Measurements from ENCODE around the gene PBX4.
"Not testable (repeated sequence)": the region's sequence is repeated elsewhere in the genome, so short reads cannot be mapped to it uniquely, and the experiment has no call there.

The PBX4 gene, protein sequence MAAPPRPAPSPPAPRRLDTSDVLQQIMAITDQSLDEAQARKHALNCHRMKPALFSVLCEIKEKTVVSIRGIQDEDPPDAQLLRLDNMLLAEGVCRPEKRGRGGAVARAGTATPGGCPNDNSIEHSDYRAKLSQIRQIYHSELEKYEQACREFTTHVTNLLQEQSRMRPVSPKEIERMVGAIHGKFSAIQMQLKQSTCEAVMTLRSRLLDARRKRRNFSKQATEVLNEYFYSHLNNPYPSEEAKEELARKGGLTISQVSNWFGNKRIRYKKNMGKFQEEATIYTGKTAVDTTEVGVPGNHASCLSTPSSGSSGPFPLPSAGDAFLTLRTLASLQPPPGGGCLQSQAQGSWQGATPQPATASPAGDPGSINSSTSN

DNA sequence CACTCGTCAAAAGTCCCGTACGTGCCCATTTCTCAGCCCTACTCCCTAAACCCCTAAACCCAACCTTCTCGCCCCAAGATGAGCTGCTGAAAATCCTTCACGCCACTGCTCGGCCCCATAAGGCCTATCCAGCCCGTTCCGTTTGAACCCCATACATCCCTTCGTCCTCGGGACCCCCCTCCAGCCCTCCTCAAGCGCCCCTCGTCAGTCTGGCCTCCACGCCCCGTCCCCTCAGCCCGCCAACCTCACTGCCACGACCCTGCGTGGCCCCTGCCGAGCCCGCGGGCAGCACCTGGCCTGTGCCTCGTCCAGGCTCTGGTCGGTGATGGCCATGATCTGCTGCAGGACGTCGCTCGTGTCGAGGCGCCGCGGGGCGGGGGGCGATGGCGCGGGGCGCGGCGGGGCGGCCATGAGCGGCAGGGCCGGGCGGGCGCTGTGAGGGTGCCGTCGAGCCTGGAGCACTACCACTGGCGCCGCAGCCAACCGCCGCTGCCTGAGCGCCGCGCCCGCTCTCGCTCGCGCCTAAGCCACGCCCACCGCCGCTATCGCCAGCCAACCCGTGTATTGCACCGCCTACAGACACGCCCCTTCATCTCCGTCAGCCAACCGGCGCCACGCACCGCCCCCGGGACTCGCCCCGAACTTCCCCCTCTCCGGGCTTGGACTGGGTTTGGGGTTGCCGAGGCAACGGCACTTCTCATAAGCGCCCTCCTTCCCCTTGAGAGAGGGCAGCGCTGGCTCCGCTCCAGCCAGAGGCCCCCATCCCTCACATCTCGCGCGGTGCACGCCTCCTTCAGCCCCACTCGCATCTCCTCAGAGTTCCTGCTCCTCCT, at the start of gene PBX4:
Gene PBX4 (minus strand): TSS at position 469 of the 833 bp plus-strand sequence. CDS start 58 bp downstream, at position 411.
- Histone ChIP-seq H3K4me3 (ENCODE audit: low read length) (peak within 1 kb of the TSS; percentile 61), H3K36me3 (ENCODE audit: insufficient read depth, low read depth, low read length) (peaks cover 9% of the 10 kb centered on the region; the same call in 1 of the 2 replicates), H3K9ac (ENCODE audit: low read depth, low read length) (peak within 1 kb of the TSS; percentile 51; the same call in 1 of the 2 replicates), H3K27me3 (ENCODE audit: insufficient read depth, low read length) (peaks cover 24% of the 10 kb centered on the region), H3K9me3 (ENCODE audit: insufficient read depth, low read depth, low read length) (no peaks in the 10 kb centered on the region), H3K27ac (ENCODE audit: low read length) (no peak within 1 kb of the TSS), H3K4me1 (ENCODE audit: insufficient read depth, low read length) (no peaks in the 10 kb centered on the region)

DNA sequence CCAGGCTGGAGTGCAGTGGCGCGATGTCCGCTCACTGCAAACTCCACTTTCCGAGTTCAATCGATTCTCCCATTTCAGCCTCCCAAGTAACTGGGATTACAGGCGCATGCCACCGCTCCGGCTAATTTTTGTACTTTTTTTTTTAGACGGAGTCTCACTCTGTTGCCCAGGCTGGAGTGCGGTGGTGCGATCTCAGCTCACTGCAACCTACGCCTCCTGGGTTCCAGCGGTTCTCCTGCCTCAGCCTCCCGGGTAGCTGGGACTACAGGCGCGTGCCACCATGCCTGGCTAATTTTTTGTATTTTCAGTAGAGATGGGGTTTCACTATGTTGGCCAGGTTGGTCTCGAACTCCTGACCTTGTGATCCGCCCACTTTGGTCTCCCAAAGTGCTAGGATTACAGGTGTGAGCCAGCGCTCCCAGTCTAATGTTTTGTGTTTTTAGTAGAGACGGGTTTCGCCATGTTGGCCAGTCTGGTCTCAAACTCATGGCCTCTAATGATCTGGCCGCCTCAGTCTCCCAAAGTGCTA, 47.0 kb upstream of the PBX4 start:
- H3K4me3 ChIP-seq (ENCODE audit: low read length); H3K9ac ChIP-seq (ENCODE audit: low read depth, low read length); H3K27me3 ChIP-seq (ENCODE audit: insufficient read depth, low read length); H3K36me3 ChIP-seq (ENCODE audit: insufficient read depth, low read depth, low read length); H3K27ac ChIP-seq (ENCODE audit: low read length); H3K9me3 ChIP-seq (ENCODE audit: insufficient read depth, low read depth, low read length): not testable (repeated sequence)
- H3K4me1 ChIP-seq (ENCODE audit: insufficient read depth, low read length) = peaks cover 16% of the 10 kb centered on the region; the same call in 1 of the 2 replicates

DNA sequence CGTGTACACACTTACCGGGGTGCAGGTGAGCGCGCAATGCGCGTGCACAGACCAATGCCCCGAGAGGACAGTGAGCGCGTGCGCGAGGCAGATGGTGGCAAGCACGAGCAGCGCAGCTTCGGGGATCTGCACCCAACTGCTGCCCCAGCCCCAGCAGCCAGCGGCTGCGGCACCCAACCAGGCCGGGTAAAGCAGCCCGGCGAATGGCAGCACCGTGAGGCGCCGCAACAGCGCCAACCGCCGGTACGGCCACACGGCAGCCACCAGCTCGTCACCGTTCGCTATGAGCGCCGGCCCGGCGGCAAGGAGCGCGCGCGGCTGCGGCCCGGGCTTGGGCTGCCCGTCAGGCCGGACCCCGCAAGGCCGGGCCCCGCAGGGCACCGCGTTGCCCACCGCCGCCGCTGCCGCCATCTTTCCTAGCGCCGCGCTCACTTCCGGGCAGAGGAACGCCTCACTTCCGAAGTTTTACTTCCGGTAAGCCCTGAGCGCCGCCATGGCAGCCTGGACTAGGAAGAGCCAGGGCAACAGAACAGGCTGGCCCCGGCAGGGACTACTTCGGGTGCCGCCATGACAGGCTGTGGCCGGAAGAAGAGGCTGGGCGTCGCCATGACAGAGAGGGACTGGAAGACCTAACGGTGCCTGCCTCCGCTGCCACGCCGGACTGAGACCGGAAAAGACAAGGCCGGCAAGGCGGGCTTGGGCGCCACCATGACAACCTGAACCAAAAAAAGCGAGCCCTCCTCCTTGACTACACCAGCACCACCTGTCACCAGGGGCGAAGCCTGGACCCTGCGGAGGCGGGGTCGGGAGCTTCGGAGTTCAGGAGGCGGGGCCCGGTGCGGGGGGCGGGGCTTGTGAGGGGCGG, 45.0 kb upstream of the PBX4 start, which contains the start of gene ATP13A1:
Gene ATP13A1 (minus strand): TSS at position 421 of the 865 bp plus-strand sequence. CDS start 10 bp downstream, at position 411.
- Histone ChIP-seq H3K9ac (ENCODE audit: low read depth, low read length) (peak within 1 kb of the TSS; percentile 92), H3K27ac (ENCODE audit: low read length) (peak within 1 kb of the TSS; percentile 79), H3K27me3 (ENCODE audit: insufficient read depth, low read length) (no peaks in the 10 kb centered on the region), H3K4me1 (ENCODE audit: insufficient read depth, low read length) (peaks cover 14% of the 10 kb centered on the region; the same call in 1 of the 2 replicates), H3K9me3 (ENCODE audit: insufficient read depth, low read depth, low read length) (no peaks in the 10 kb centered on the region), H3K36me3 (ENCODE audit: insufficient read depth, low read depth, low read length) (peaks cover 19% of the 10 kb centered on the region), H3K4me3 (ENCODE audit: low read length) (peak within 1 kb of the TSS; percentile 79)

DNA sequence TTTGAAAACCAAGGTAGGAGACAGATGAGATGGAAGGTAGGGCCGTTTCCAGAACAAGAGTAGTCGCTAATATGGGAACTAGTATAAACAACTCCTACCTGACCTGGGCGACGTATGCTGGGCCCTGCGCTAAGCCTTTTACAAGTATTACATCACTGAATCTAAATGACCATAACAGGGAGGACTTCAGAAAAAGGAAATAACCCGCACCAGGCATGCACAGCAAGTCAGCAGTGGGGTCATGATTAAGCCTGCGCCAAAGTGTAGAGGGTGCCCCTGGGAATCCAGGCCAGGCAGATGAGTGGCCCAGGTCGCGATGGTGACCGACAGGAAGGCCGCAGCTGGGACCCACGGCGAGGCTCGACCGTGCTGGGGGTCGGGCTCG, 44.4 kb upstream of the PBX4 start:
- Histone ChIP-seq H3K36me3 (ENCODE audit: insufficient read depth, low read depth, low read length) (peaks cover 25% of the 10 kb centered on the region), H3K9ac (ENCODE audit: low read depth, low read length) (peak overlapping the region; percentile 92), H3K9me3 (ENCODE audit: insufficient read depth, low read depth, low read length) (no peaks in the 10 kb centered on the region), H3K27me3 (ENCODE audit: insufficient read depth, low read length) (no peaks in the 10 kb centered on the region), H3K4me1 (ENCODE audit: insufficient read depth, low read length) (peaks cover 9% of the 10 kb centered on the region; the same call in 1 of the 2 replicates), H3K27ac (ENCODE audit: low read length) (peak overlapping the region; percentile 79), H3K4me3 (ENCODE audit: low read length) (peak overlapping the region; percentile 79)

DNA sequence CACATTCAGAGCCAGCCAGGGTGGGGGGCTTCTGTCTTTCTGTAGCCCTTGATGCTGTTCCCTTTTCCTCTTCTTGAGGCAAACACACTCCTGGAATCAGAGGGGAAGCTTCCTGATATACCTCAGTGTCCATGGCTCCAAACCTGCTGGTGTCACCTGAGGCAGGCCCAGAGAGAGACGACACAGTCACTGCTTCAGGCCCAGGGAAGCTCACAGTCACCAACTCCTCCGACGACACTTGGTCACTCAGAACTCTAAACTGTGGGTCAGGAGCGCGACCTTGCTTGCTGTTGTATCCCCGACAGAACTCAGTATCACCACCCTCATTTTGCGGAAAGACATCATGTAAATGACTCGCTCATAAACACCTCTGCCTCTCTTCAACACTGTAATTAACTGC, 43.9 kb upstream of the PBX4 start:
- H3K4me1 ChIP-seq (ENCODE audit: insufficient read depth, low read length) = peaks cover 8% of the 10 kb centered on the region; the same call in 1 of the 2 replicates
- H3K27ac ChIP-seq (ENCODE audit: low read length) = no peak overlapping the region
- no peaks in the 10 kb centered on the region for H3K27me3 ChIP-seq (ENCODE audit: insufficient read depth, low read length)
- peaks cover 30% of the 10 kb centered on the region for H3K36me3 ChIP-seq (ENCODE audit: insufficient read depth, low read depth, low read length)
- H3K9ac ChIP-seq (ENCODE audit: low read depth, low read length) = peak overlapping the region; percentile 92
- H3K4me3 ChIP-seq (ENCODE audit: low read length) = peak overlapping the region; percentile 79
- no peaks in the 10 kb centered on the region for H3K9me3 ChIP-seq (ENCODE audit: insufficient read depth, low read depth, low read length)

DNA sequence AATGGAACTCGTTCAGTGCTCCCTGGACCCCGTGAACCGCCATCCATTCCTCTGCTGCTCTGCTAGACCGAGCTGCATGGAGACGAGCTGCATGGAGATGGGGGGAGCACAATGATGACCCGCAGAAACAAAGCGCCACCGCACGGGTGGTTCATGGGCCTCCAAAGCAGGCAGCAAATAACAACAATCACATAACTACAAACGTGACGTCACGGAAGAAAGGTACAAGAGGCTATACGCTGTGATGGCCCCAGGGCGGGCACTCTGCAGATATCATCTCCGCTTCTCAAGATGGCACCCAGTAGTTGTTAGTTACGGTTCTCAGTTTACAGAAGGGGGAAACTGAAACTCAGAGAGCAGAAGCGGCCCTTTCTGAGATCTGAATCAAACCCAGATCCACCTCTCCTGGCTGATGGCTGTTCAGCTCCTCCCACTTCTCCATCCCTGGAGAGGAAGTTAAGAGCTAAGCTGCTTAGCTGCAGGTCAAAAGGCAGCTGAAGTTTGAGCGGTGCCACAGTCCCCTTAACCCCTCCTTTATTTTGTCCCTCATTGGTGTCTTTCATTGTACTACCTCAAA, 43.3 kb upstream of the PBX4 start:
- H3K4me1 ChIP-seq (ENCODE audit: insufficient read depth, low read length) = peaks cover 8% of the 10 kb centered on the region; the same call in 1 of the 2 replicates
- H3K27me3 ChIP-seq (ENCODE audit: insufficient read depth, low read length) = no peaks in the 10 kb centered on the region
- H3K27ac ChIP-seq (ENCODE audit: low read length) = no peak overlapping the region
- peak overlapping the region; percentile 79 for H3K4me3 ChIP-seq (ENCODE audit: low read length)
- no peak overlapping the region for H3K9ac ChIP-seq (ENCODE audit: low read depth, low read length)
- H3K36me3 ChIP-seq (ENCODE audit: insufficient read depth, low read depth, low read length) = peaks cover 36% of the 10 kb centered on the region
- no peaks in the 10 kb centered on the region for H3K9me3 ChIP-seq (ENCODE audit: insufficient read depth, low read depth, low read length)

DNA sequence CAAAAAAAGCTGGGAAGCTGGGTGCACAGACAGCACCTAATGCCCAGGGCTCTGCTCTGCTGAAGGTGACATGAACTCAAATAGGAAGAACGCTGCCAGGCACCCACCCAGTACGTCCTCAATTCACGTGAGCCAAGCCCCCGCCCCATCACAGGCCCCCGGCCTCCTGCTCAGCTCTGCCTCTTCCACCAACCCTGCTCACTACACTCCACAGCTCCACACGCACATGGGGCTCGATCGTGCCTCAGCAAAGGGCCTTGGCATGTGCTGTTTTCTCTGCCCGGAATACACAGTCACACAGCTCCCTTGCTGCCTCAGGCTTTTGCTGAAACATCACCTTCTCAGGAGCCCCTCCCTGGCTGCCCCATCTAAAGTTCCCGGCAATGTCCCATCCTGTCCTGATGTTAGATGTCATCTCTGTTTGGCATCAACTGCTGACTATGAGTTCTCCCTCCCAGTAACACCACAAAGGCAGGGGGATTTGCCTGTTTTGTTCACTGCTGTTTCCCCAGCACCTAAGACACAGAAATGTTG, 42.7 kb upstream of the PBX4 start:
- Histone ChIP-seq H3K9ac (ENCODE audit: low read depth, low read length) (no peak overlapping the region), H3K9me3 (ENCODE audit: insufficient read depth, low read depth, low read length) (no peaks in the 10 kb centered on the region), H3K27me3 (ENCODE audit: insufficient read depth, low read length) (no peaks in the 10 kb centered on the region), H3K36me3 (ENCODE audit: insufficient read depth, low read depth, low read length) (peaks cover 42% of the 10 kb centered on the region), H3K27ac (ENCODE audit: low read length) (no peak overlapping the region), H3K4me1 (ENCODE audit: insufficient read depth, low read length) (peaks cover 8% of the 10 kb centered on the region; the same call in 1 of the 2 replicates), H3K4me3 (ENCODE audit: low read length) (0 out of 2 replicates have a peak overlapping the region, but pooled peaks have one; percentile 11)

DNA sequence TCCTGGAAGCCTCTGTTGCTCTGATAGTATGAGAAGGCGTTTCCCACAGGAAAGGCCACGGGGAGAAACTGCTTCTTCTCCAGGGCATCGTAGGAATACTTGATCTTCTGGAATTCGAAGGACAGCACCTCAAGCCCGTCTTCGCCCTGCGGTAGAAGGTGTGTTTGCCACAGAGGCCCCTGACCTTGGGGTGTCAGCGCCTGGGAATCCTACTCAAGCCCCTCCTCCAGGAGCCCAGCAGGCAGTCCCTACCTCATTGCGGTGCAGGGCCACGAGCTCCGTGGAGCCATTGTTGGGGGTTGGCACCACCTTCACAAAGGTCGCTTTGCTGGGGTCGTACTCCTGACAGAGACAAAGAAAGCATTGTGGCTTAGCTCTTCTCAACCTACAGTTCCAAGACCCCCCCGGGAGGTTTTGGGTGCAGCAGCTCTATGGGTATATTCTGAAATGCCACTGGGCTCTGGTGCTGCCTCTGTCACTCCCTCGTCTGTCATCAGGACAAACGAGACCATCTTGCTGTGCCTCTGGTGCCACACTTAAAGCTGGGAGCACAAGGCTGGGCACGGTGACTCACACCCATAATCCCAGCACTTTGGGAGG, 41.3 kb upstream of the PBX4 start:
- Histone ChIP-seq H3K4me1 (ENCODE audit: insufficient read depth, low read length) (peaks cover 8% of the 10 kb centered on the region; the same call in 1 of the 2 replicates), H3K27me3 (ENCODE audit: insufficient read depth, low read length) (no peaks in the 10 kb centered on the region), H3K36me3 (ENCODE audit: insufficient read depth, low read depth, low read length) (peaks cover 56% of the 10 kb centered on the region), H3K9ac (ENCODE audit: low read depth, low read length) (no peak overlapping the region), H3K27ac (ENCODE audit: low read length) (no peak overlapping the region), H3K9me3 (ENCODE audit: insufficient read depth, low read depth, low read length) (no peaks in the 10 kb centered on the region), H3K4me3 (ENCODE audit: low read length) (no peak overlapping the region)

DNA sequence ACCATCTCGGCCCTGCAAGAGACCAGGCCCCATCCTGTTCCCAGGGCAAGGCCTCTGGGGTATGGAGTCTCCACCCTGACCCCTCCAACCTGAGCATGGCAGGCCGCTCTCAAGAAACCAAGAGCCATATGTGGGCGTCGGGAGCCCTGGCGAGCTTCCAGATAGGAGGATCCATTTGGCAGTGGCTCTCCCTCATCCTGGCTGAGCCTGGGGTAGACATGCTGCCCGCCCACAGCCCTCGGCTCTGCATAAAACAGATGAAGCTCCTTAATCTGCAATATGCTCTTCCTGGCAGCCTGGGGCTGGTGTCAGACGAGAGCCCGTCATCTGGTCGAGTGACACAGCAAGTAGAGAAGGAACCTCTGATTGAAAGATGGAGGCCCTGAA, 38.9 kb upstream of the PBX4 start:
- peaks cover 80% of the 10 kb centered on the region for H3K36me3 ChIP-seq (ENCODE audit: insufficient read depth, low read depth, low read length)
- H3K27me3 ChIP-seq (ENCODE audit: insufficient read depth, low read length) = no peaks in the 10 kb centered on the region
- H3K4me1 ChIP-seq (ENCODE audit: insufficient read depth, low read length) = peaks cover 5% of the 10 kb centered on the region; the same call in 1 of the 2 replicates
- no peaks in the 10 kb centered on the region for H3K9me3 ChIP-seq (ENCODE audit: insufficient read depth, low read depth, low read length)
- H3K4me3 ChIP-seq (ENCODE audit: low read length) = no peak overlapping the region
- H3K27ac ChIP-seq (ENCODE audit: low read length) = no peak overlapping the region
- no peak overlapping the region for H3K9ac ChIP-seq (ENCODE audit: low read depth, low read length)
